Lung (tissue), 12 donors: Measurements from ENCODE around the gene CD244. TPM values are rescaled to one million over a fixed set of nuclear protein-coding genes. Genes with fewer than 3 reads are reported as not detected.

ENCODE experiments used
- ATAC-seq: fragments of 200-7000 bp; cut with Tn5 transposase; one replicate; pipeline ENCODE4 v1.9.1; 2020; ENCODE audit warnings: moderate number of reproducible peaks; ENCODE audit not compliant: insufficient read depth, low FRiP score
- DNase-seq, 3 donors: peaks; one replicate each; pipeline ENCODE4 v3.0.0-alpha.2; 2013 to 2017
- H3K27ac ChIP-seq, 2 donors: one replicate each; pipeline ENCODE4 v1.5.1; 2013; ENCODE audit warnings: mild to moderate bottlenecking in 2 of 2, moderate library complexity in 2 of 2, control low read depth in 1 of 2, inconsistent platforms in 1 of 2, low read depth in 1 of 2, low read length in 1 of 2
- H3K27me3 ChIP-seq, 3 donors: one replicate each; pipeline ENCODE4 v1.5.1; 2013; ENCODE audit warnings: low read length in 2 of 3; ENCODE audit not compliant: control insufficient read depth in 3 of 3, insufficient read depth in 3 of 3
- H3K36me3 ChIP-seq, 4 donors: one replicate each; pipeline ENCODE4 v1.5.1; 2013; ENCODE audit warnings: low read length in 4 of 4, mild to moderate bottlenecking in 1 of 4, moderate library complexity in 1 of 4; ENCODE audit not compliant: control insufficient read depth in 4 of 4, insufficient read depth in 4 of 4
- H3K4me1 ChIP-seq, 5 donors: one replicate each; pipeline ENCODE4 v1.5.1; 2013; ENCODE audit warnings: low read length in 5 of 5, mild to moderate bottlenecking in 2 of 5, moderate library complexity in 1 of 5; ENCODE audit not compliant: control insufficient read depth in 5 of 5, insufficient read depth in 5 of 5
- H3K4me3 ChIP-seq: one replicate; pipeline ENCODE4 v1.5.1; 2013; ENCODE audit warnings: mild to moderate bottlenecking, control low read depth, moderate library complexity
- H3K9ac ChIP-seq, 2 donors: one replicate each; pipeline ENCODE4 v1.5.1; 2013; ENCODE audit warnings: low read length in 2 of 2, control low read depth in 1 of 2; ENCODE audit not compliant: insufficient read depth in 1 of 2
- H3K9me3 ChIP-seq, 4 donors: one replicate each; pipeline ENCODE4 v1.5.1; 2013; ENCODE audit warnings: low read length in 3 of 4, mild to moderate bottlenecking in 1 of 4, moderate library complexity in 1 of 4; ENCODE audit not compliant: control insufficient read depth in 4 of 4, insufficient read depth in 3 of 4
- WGBS, 2 donors: extraction: QIAGEN DNeasy Blood & Tissue Kit; methylation state at CpG; one replicate each; pipeline ENCODE4 v1.1.7; 2013; 5-methylcytosine and 5-hydroxymethylcytosine counted together
- polyA plus RNA-seq, 2 donors: library from polyadenylated mRNA; stranded (reverse); fragments of 200-250 nt; gene quantifications; one replicate each; pipeline ENCODE4 v1.2.1, GENCODE V29; 2013
- total RNA-seq, 2 donors: library from RNA; depleted of rRNA in 1 of 2; stranded (reverse); fragments of >200 nt in 1 of 2; gene quantifications; one replicate each; pipeline ENCODE4 v1.2.1, GENCODE V29; 2014 to 2021
- TF ChIP-seq, protein P1 (sequence below): IDR thresholded peaks from 2 replicates; pipeline ENCODE4 v1.5.1; 2012; ENCODE audit warnings: mild to moderate bottlenecking; ENCODE audit errors: control extremely low read depth, extremely low read depth
- donor health status: control.
- donor health status: control.
- donor health status: Bipolar disorder and iron deficiency.
- donor health status: healthy.
- donor health status: DM: yes; HTN: yes; CAD: no.

CD244 gene
- total and polyA plus RNA-seq, 4 donors = 0.57 to 3.2 (median 2.3) TPM

GRCh38 chr1:160839746-160840145 lies 22.9 kb downstream of the CD244 start:
- H3K4me3 ChIP-seq = no peak overlapping the region
- peaks cover 0 to 8% (median 0%) of the 10 kb centered on the region in 5 donors for H3K4me1 ChIP-seq
- no peak overlapping the region for H3K9ac ChIP-seq
- H3K27me3 ChIP-seq = peaks cover 0 to 2% (median 0%) of the 10 kb centered on the region in 3 donors
- no peak overlapping the region for H3K27ac ChIP-seq
- ATAC-seq (no peak), DNase-seq (no peak)
- TF ChIP-seq, protein P1, sequence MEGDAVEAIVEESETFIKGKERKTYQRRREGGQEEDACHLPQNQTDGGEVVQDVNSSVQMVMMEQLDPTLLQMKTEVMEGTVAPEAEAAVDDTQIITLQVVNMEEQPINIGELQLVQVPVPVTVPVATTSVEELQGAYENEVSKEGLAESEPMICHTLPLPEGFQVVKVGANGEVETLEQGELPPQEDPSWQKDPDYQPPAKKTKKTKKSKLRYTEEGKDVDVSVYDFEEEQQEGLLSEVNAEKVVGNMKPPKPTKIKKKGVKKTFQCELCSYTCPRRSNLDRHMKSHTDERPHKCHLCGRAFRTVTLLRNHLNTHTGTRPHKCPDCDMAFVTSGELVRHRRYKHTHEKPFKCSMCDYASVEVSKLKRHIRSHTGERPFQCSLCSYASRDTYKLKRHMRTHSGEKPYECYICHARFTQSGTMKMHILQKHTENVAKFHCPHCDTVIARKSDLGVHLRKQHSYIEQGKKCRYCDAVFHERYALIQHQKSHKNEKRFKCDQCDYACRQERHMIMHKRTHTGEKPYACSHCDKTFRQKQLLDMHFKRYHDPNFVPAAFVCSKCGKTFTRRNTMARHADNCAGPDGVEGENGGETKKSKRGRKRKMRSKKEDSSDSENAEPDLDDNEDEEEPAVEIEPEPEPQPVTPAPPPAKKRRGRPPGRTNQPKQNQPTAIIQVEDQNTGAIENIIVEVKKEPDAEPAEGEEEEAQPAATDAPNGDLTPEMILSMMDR = no peak
- no peaks in the 10 kb centered on the region for H3K9me3 ChIP-seq
- no peaks in the 10 kb centered on the region for H3K36me3 ChIP-seq
- 66 to 78% methylated on average over 2 of the region's 2 CpGs for WGBS, 2 donors

DNA sequence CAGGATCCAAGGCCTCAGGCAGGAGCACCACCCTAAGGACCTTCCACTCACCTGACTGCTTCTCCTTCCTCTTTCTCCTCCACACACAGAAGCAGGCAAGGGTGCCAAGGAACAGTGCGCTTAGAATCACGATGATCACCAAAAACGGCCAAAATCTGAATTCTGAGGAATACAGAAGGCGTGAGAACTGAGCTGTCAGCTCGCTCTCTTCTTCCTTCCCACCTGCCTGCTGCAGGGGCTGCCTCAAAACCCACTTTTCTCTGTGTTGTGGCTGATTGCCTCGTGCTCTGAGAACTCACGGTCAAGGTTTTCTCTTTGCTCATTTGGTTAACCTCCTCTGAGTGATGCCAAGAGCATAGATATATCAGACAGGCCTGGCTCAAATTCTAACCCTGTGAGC lies 23.8 kb downstream of the CD244 start:
- ATAC-seq = no peak
- Histone ChIP-seq H3K27me3 (peaks cover 0 to under 1% (median 0%) of the 10 kb centered on the region in 3 donors), H3K4me1 (peaks cover 0 to 8% (median 0%) of the 10 kb centered on the region in 5 donors), H3K36me3 (no peaks in the 10 kb centered on the region), H3K9me3 (no peaks in the 10 kb centered on the region), H3K9ac (no peak overlapping the region), H3K27ac (no peak overlapping the region), H3K4me3 (no peak overlapping the region)
- 51 to 75% methylated on average over 7 of the region's 7 CpGs for WGBS, 2 donors
- DNase-seq = no peak
- TF ChIP-seq, protein P1 = no peak

GRCh38 chr1:160837558-160838205 lies 25.0 kb downstream of the CD244 start:
- Histone ChIP-seq H3K27ac (peak overlapping the region in 1 of 2 donors; percentile 13), H3K4me1 (peaks cover 0 to 8% (median 0%) of the 10 kb centered on the region in 5 donors), H3K4me3 (no peak overlapping the region), H3K36me3 (no peaks in the 10 kb centered on the region), H3K27me3 (no peaks in the 10 kb centered on the region), H3K9me3 (no peaks in the 10 kb centered on the region), H3K9ac (no peak overlapping the region)
- no peak for ATAC-seq
- peak in 2 of 3 donors; percentile 4 to 14 for DNase-seq
- TF ChIP-seq, protein P1 = no peak
- WGBS, 2 donors = 25 to 57% methylated on average over 9 of the region's 9 CpGs
